ENCODE data around the gene CES1. TPM values are rescaled to one million over a fixed set of nuclear protein-coding genes. Genes with fewer than 3 reads are reported as not detected.
A peak's percentile ranks its signal among the peaks of the same experiment; 100 is the strongest.
"Not testable (repeated sequence)": the region's sequence is repeated elsewhere in the genome, so short reads cannot be mapped to it uniquely, and the experiment has no call there.

CES1 gene
- total RNA-seq, 2 experiments from 2014 or later = 0.46 to 0.89 TPM

- Mint-ChIP-seq H3K9me3 (no peaks in the 10 kb centered on the region), H3K36me3 (ENCODE audit: low read depth) (no peaks in the 10 kb centered on the region), H3K4me3 (no peak overlapping the region), H3K4me1 (no peaks in the 10 kb centered on the region), H3K27me3 (peaks cover 2% of the 10 kb centered on the region), H3K27ac (no peak overlapping the region)
- ChIA-PET POLR2A (no interaction called here), CTCF (no interaction called here)
- no peak for DNase-seq
These were observed 67.7 kb downstream of the CES1 start for GRCh38 chr16:55765161-55765560.

GRCh38 chr16:55760310-55761001 lies 72.4 kb downstream of the CES1 start:
- H3K9me3 Mint-ChIP-seq = peaks cover 8% of the 10 kb centered on the region
- no peak for DNase-seq
- H3K36me3 Mint-ChIP-seq (ENCODE audit: low read depth) = no peaks in the 10 kb centered on the region
- H3K27ac Mint-ChIP-seq = no peak overlapping the region
- H3K4me1 Mint-ChIP-seq = no peaks in the 10 kb centered on the region
- H3K4me3 Mint-ChIP-seq = no peak overlapping the region
- ChIA-PET CTCF (no interaction called here), POLR2A (no interaction called here)
- H3K27me3 Mint-ChIP-seq = peaks cover 3% of the 10 kb centered on the region

- H3K27ac Mint-ChIP-seq; H3K4me1 Mint-ChIP-seq; DNase-seq; H3K9me3 Mint-ChIP-seq; CTCF ChIA-PET; H3K36me3 Mint-ChIP-seq (ENCODE audit: low read depth); POLR2A ChIA-PET; H3K4me3 Mint-ChIP-seq; H3K27me3 Mint-ChIP-seq: not testable (repeated sequence)
These were observed 73.0 kb downstream of the CES1 start for GRCh38 chr16:55759965-55760309.

- CTCF ChIA-PET, POLR2A ChIA-PET, H3K27me3 Mint-ChIP-seq, DNase-seq, H3K4me3 Mint-ChIP-seq, H3K27ac Mint-ChIP-seq: not testable (repeated sequence)
- Mint-ChIP-seq H3K9me3 (peaks cover 23% of the 10 kb centered on the region), H3K36me3 (ENCODE audit: low read depth) (peaks cover 14% of the 10 kb centered on the region), H3K4me1 (peaks cover 15% of the 10 kb centered on the region)
These were observed 75.0 kb downstream of the CES1 start for GRCh38 chr16:55757595-55758527.

GRCh38 chr16:55756963-55757362 lies 75.9 kb downstream of the CES1 start:
- ChIA-PET CTCF (no interaction called here), POLR2A (no interaction called here)
- H3K9me3 Mint-ChIP-seq = peaks cover 32% of the 10 kb centered on the region
- peaks cover 22% of the 10 kb centered on the region for H3K36me3 Mint-ChIP-seq (ENCODE audit: low read depth)
- H3K4me3 Mint-ChIP-seq = no peak overlapping the region
- H3K4me1 Mint-ChIP-seq = peaks cover 23% of the 10 kb centered on the region
- no peak for DNase-seq
- no peak overlapping the region for H3K27ac Mint-ChIP-seq
- H3K27me3 Mint-ChIP-seq = peaks cover 3% of the 10 kb centered on the region

GRCh38 chr16:55754056-55754455 lies 78.8 kb downstream of the CES1 start:
- Mint-ChIP-seq H3K4me1 (peaks cover 23% of the 10 kb centered on the region), H3K4me3 (no peak overlapping the region), H3K27ac (no peak overlapping the region), H3K36me3 (ENCODE audit: low read depth) (peaks cover 22% of the 10 kb centered on the region), H3K9me3 (peaks cover 42% of the 10 kb centered on the region), H3K27me3 (no peaks in the 10 kb centered on the region)
- DNase-seq = no peak
- ChIA-PET CTCF (interaction anchor here (0.5 kb wide), 1 partner anchor 9 kb away, joined by 5 read pairs; no protein-coding TSS in a partner anchor), POLR2A (no interaction called here)

- Mint-ChIP-seq H3K27ac (peak overlapping the region; percentile 92), H3K36me3 (ENCODE audit: low read depth) (peaks cover 22% of the 10 kb centered on the region), H3K4me1 (peaks cover 23% of the 10 kb centered on the region), H3K9me3 (peaks cover 42% of the 10 kb centered on the region)
- H3K27me3 Mint-ChIP-seq, CTCF ChIA-PET, POLR2A ChIA-PET, H3K4me3 Mint-ChIP-seq, DNase-seq: not testable (repeated sequence)
These were observed 79.7 kb downstream of the CES1 start for GRCh38 chr16:55753145-55753631.

Other genes starting within 250 kb of the CES1 start
- not detected for gene SLC6A2, start 177.1 kb downstream of the CES1 start, total RNA-seq
- gene CES5A, start 42.3 kb upstream of the CES1 start, total RNA-seq = not detected